DLD1 (cell line): ENCODE results near the gene PEF1.

Experiments
- in situ Hi-C: cut with HindIII; loops from 2 replicates; pipeline ENCODE4 v1.10.0; 2017; ENCODE audit warnings: low sequenced_read_pairs

Gene PEF1

DNA sequence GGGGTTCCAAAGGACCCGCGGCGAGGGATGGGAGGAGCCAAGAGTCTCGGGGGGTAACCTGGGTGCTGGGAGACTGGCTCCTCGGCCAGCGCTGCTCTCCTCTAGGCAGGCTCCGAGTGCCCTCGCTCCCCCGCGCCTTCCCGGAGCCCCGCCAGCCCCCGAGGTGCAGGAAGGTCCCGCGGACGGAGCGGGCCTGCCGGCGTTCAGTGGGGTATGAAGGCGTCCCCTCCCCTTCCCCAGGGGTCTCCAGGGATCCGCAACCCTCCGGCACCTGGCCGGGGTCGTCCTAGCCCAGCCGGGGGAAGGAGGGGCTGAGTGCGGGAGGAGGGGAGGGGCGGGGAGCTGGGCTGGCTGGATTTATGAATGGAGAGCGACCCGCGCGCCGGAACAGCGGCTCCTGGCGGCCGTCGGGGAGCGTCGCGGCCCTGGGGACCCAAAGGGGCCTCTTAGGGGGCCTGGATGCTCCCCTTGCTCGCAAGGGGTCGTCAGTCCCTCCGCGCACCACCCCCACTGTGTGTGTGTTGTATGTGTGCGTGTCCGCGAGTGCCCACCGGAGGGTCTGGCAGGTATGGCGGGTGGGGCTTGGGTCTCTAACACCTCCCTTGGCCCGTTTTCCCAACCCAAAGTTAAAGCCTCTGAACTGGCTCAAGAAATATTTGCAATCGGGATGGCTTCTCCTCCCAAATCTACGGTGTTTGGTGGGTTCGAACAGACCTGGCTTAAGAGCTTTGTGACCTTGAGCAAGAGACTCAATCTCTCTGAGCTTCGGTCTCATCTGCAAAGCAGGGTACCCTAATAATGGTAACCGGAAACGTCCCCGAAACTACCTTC lies 26.5 kb downstream of the PEF1 start:
- in situ Hi-C loops, result no loop called here

DNA sequence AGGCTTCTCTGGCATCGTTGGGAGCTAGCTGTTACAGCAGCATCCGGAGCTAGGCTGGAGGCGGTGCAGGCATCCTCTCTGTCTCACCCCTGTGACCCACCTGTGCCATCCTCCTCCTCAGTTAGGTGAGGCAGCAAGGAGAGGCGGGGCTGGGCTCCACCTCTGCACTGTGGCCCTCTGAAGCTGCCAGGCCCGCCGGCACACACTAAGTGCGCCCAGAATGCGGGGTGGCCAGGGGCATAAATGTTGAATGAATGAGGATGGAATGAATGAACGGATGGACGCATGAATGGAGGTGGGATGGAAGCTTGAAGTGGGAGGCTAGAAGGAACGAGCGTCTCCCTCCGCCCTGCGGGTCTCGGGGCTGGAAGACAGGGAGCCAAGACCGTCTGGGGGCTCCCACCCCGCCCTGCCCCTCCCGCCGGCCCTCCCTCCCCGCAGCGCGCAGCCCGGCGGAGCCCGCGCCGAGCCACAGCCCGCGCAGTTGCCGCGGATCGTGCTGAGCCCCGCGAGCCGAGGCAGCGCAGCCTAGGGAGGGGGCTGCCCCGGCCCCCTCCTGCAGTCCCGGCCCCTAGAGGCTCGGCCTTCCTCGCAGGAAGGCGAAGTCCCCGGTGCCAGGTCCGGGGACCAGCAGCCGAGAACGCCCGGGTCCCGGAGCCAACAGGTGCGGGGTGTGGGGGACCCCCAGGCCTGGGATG lies 27.3 kb downstream of the PEF1 start, which contains the start of gene HCRTR1:
TSS of gene HCRTR1 (plus strand) at position 472 of the 698 bp plus-strand sequence. CDS start 1,504 bp downstream, outside the sequence.
- in situ Hi-C loops, result no loop called here

DNA sequence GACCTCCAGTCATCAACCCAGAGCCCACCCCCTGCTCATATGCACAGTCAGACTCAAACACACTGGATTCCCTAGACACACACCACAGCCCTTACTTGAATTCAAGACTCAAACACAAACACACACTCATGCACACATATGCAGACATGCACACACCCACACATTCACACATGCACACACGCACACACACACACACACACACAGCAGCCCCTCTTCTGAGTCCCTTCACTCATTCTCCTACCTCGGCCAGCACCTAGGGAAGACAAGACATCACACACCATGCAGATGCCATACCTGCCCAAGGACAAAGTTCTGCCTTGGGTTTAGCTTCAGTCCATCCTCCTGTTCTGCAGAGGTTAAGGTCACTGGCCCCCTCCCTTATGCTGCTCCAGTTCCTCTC lies 28.7 kb downstream of the PEF1 start:
- in situ Hi-C loops, result no loop called here

DNA sequence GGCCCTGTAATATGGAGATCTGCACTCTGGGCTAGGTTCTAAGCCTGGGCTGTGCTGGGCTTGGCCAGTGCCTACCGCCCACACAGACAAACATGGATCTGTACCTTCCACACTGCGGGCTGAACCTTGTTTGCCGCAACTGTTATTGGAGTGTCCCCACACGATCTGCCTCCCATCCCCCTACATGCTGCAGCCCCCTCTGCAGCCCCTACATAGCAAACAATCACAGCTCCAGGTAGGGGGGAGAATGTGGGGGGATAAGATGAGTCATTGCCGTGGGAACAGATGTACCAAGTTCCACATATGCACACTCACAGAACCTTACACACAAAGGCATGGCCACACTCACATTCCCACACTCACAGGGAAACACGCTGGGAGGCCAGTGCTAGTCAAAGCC lies 29.3 kb downstream of the PEF1 start:
- in situ Hi-C loops, result no loop called here

DNA sequence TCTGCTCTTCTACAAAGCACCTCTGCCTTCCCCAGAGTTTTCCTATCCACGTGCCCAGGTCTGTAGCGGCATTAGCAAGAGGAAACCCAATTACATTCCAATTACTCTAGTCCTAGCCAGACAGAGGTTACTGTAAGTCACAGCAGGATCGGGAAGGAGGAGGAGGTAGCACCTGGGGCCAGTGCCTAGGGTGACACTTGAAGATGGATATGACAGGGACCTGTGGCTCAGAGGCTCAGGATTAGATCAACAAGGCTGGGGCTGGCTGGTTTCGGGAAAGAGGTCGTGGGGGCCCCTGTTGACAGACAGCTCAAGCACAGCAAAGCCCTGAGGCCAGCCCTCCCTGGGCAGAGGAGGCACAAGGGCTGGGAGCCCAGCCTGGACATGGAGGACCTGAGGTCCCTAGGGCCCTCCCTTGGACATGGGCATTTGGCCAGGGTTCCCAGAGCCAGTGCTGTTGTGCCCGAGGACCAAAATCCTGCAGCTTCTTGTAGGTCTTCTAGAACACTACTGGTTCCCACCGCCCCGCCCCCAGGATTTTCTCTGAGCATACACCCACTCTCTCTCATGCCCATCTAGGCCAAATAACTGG lies 30.2 kb downstream of the PEF1 start:
- in situ Hi-C loops, result no loop called here

DNA sequence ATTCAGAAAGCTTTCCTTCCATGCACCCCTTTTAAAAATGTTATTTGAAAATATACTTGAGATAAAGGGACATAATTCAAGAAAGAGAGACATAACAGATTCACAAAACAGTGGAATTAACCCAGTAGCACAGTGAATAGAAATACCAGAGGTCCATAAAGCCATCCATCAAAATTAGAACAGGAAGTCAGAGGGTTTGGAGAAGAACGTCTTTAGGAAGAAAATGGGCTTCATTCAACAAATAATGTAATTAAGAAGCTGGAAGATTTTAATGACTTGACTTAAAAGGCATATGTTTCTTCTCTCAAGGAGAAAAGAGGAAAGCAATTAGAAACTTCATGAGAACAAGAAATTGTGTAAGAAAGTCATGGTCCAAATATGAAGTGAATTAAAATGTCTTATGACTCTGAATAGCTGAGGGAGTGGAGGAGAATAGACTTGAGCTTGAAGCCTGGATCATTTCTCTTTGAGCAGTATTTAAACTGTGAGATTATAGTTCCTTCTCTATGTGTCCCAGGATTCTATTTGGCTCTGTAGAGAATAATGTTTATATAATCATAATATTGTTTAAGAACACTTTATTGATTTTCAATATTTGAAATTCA lies 35.1 kb downstream of the PEF1 start:
- in situ Hi-C loops, result no loop called here

DNA sequence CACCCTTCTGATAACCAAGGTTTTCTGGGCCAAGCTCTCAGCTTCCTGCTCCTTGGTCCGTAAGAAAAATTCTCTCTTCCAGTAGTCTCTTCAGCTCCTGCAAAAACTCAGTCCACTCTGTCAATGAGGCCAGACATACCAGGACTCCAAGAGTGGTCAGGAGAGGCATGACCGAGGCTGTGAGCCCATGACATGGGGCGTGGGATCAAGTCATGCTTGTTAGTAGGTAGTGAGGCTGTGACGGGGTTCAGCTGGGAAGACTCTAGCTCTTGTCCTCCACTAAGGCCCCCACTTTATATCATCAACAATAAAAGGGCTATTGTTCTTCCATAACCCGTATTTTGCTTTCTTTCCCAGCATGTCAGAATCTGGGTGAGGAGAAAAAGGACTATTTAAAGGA lies 37.3 kb downstream of the PEF1 start:
- in situ Hi-C loops, result no loop called here

DNA sequence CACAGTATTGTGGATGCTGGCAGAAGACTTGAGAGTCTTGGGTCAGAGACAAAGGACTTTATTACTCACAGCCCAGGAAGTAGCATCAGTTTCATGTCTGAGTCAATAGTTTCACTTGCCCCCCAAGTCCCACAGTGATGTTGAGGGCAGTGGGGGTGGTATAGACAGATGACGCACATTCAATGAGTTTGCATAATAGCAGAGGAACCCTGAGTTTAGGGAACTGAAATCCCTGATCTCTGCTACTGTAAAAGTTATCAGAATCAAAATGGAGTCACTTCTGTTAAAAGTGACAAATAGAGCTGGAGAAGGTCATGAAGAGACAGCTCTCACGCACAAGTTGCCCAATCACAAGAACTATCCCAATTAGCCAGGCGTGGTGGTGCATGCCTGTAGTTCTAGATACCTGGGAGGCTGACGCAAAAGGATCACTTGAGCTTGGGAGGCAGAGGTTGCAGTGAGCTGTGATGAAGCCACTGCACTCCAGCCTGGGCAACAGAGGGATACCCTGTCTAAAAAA lies 38.7 kb downstream of the PEF1 start:
- in situ Hi-C loops, result no loop called here

DNA sequence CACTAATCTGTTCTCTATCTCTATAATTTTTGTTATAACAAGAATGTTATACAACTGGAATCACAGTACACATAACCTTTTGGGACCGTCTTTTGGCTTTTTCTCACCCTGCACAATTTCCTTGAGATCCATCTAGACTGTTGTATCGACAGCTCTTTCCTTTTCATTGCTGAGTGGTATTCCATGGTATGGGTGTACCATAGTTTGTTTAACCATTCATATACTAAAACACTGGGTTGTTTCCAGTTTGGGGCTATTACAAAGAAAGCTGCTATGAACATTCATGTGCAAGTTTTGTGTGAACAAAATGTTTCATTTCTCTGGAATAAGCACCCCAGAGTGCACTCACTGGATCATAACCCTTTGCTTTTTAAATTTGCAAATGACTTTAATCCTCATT lies 42.6 kb downstream of the PEF1 start:
- in situ Hi-C loops, result no loop called here

DNA sequence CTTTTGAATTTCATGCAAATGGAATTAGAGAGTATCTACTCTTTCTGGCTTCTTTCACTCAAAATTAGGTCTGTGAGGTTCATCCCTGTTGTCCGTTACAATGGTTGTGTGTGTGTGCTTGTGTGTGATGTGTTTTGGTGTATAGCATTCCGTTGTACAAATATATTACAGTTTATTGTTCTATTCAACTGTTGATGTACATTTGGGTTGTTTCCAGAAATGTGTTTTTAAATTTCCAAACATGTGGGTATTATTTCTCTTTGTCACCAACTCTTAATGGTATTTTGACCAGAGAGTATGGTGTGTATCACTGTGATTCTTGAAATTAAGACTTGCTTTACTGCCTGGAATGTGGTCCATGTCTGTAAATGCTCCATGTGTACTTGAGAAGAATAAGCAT lies 44.0 kb downstream of the PEF1 start:
- in situ Hi-C loops, result no loop called here

DNA sequence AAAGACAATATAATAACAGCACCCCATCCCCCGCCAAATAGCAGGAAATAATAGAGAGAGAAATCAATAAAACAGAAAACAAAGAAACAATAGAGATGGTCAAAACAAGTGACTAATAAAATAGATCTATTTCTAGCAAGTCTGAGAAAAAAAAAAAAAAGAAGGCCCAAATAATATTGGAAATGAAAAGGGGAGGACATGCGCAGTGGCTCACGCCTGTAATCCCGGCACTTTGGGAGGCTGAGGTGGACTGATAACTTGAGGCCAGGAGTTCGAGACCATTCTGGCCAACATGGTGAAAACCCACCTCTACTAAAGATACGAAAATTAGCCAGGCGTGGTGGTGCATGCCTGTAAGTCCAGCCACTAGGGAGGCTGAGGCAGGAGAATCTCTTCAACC lies 45.7 kb downstream of the PEF1 start:
- in situ Hi-C loops, result no loop called here

DNA sequence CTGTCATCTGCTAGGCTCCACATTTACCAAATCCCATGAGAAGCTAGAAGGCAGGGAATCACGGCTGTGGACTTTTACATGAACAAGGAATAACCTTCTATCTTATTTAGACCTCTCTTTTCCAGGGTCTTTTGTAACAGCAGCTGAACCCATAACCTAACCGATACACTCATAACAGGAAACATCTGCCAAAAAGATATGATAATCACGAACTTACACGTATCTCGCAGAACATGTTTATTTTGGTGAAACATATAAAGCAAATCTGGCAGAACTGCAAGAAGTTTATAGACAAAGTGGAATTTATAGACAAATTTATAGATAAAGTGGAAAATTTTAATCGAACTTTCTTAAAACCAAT lies 48.0 kb downstream of the PEF1 start:
- in situ Hi-C loops, result no loop called here

DNA sequence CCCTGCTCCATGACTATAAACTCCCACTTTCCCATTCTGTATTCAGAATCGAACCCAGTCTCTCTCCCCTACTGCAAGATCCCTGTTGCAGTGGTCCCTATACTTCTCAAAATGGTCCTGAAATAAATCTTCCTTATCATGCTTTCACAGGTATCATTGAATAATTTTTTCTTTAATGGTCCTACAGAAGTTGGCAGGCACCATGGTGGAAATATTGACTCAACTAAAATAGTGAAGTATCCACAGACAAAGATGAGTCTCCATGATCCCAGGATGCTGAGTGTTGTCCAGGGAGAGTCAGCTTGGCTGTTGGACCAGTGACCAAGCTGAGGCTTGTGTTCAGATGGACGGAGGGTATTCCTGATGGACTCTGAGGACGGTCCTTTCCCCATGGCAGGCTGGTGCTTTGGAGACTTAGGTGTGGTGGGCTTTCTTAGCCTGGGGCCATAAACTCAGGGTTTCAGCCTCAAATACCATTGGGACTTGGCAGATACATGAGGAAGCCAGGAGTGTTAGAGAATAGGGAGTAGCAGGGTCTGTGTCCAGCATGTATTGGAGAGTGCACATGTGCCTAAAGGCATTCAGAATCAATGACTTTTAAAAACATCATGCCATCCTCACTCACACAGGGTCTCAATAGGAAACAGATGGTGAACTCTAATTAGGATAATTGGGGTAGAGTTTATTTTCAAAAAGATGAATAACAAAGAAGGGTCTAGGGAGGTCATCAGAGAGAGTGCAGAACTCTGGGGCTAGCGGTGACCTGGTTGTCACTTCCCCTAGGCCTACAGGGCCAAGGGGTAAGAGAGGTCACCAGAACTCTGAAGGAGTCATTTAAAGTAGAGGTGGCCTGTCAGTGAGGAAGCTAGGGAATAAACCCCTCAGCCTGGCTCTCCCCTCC lies 48.6 kb downstream of the PEF1 start:
- in situ Hi-C loops, result no loop called here

DNA sequence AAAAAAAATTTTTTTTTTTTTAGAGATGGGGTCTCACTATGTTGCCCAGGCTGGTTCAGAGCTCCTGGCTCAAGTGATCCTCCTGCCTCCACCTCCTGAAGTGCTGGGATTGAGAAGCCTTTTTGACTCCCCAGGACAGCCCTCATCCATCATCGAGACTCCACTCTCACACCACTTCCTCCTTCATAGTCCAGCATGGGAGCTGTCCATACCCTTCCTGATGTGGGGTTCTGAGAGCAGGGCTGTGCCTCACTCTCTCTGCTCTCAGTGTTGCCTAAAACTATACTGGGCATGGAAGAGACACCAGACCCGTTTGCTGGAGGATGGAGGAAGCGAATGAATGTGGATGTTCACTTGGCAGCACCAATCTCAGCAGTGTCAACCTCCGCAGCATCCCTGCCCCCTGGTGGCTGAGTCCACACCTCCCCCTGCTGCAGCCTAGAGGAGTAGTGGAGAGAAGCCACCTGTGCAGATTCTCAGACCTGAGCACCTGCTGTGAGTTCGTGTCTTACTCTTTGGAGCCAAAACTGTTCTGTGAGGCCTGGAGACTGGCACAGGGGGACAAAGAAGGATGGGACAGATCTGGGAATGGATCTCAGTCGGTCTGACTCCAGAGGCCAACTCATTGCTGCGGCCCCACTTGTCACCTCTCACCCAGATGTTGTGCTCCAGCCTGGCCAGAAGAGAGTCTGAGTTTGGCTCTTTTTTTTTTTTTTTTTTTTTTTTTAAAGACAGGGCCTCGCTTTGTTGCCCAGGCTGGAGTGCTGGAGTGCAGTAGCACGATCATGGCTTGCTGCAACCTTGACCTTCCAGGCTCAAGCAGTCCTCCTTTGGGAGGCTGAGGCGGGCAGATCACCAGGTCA lies 50.7 kb downstream of the PEF1 start:
- in situ Hi-C loops, result no loop called here

DNA sequence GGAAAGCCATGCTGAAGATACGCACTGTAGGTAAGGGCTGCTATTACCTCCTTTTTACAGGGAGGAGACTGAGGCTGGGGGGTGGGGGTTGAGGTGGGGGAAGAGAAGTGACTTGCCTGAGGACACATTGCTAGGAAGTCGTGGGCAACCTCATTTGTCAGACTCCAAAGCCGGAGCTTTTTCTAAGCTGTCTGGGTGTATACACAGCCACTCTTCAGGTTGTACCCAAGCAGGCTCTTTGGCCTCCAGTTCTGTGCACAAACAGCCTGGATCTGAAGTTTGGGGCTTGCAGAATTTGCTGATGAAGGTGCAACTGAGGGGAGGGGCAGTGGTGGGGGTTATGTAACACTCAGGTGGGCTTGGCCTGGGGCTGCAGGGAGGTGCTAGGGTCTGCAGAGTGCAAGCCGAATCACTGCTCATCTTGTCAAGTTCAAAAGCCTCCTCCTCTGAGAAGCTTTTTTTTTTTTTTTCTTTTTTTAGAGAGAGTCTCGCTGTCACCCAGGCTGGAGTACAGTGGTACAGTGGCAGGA lies 51.5 kb downstream of the PEF1 start:
- in situ Hi-C loops, result no loop called here

DNA sequence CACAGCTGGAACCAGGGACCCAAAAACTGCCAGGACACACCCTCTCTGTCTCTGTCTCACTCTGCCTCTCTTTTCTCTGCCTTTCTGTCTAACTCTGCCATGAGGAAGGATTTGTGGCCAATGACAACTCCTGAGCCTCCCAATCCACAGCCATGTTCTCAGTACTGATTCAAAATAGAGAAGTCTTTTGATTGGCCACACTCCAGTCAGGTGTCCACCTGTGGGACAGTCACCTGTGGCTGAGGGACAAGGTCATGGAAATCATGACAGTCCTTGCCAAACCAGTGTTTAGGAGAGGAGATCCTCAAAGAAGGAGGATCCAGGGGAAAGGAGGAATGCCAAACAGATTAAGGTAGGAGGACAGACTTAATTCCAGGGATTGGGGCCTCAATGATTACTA lies 52.5 kb downstream of the PEF1 start:
- in situ Hi-C loops, result no loop called here

DNA sequence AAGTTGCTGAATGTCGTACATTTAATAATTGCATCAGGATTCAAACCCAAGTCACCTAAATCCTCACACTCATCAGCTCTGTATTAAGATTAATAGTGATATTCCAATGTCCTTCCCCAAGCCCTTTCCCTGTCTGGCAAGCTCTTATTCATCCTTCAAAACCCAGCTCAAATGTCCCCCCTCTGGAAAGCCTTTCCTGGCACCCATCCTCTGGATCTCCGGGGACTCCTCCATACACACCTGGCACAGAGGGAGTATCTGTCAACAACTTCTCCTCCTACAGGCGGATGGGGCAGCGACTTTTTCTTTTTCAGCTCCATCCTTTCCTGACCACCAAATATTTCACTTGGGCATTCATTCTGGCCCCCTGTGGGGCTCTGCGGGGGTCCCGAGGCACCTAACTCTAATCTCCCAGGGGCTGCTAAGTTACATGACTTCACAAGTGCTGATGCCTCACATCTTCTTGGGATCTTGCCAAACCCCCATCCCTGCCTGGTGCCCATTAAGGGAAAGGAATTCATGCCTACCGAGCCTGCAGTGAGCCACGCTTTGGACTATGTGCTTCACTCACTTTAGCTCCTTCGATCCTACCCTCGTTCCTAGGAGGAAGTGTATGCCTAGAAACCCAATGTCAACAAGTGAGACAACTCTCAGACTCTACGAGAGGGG lies 53.1 kb downstream of the PEF1 start:
- in situ Hi-C loops, result no loop called here

DNA sequence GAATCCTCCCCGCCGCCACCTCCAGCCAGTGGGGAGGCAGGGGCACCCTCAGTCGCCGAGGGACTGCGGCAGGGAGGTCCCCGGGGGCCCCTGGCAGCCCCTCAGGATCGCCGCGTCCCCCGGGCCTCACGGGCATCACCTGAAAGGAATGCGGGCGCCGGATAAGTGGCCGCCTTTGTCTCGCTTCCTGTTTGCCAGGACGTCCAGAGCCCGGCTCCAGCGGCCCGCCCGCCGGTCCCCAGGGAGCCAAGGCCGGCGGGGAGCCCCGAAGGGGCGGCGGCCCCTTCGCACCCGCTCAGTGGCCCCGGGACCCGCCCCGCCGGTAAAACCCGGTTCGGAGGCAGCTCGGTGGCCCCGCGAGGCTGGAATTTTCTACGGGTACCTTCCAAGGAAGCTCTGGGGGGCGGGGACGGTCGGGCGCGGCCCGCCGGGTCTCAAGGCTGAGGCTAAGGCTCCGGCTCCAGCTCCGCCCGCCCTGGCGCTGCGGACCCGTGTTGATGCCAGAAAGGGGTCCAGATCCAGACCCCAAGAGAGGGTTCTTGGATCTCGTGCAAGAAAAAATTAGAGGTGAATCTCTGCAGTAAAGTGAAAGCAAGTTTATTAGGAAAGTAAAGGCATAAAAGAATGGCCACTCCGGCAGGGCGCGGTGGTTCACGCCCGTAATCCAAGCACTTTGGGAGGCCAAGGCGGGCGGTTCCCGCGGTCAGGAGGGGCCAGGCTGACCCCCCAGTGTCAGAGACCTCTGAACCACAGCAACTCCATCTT lies 55.7 kb downstream of the PEF1 start:
- in situ Hi-C loops, result no loop called here
